HG02571 (cell line): ENCODE measurements around the gene MXD1.
"Not testable (repeated sequence)": the region's sequence is repeated elsewhere in the genome, so short reads cannot be mapped to it uniquely, and the experiment has no call there.

Experiments
- ATAC-seq: cut with Tn5 transposase; IDR thresholded peaks from one replicate; pipeline ENCODE4 v1.9.1; 2021; ENCODE audit warnings: mild to moderate bottlenecking, moderate library complexity; ENCODE audit not compliant: unreplicated experiment

The MXD1 gene

GRCh38 chr2:69950671-69951070, 35.8 kb downstream of the MXD1 start:
- not testable (repeated sequence) for ATAC-seq

DNA sequence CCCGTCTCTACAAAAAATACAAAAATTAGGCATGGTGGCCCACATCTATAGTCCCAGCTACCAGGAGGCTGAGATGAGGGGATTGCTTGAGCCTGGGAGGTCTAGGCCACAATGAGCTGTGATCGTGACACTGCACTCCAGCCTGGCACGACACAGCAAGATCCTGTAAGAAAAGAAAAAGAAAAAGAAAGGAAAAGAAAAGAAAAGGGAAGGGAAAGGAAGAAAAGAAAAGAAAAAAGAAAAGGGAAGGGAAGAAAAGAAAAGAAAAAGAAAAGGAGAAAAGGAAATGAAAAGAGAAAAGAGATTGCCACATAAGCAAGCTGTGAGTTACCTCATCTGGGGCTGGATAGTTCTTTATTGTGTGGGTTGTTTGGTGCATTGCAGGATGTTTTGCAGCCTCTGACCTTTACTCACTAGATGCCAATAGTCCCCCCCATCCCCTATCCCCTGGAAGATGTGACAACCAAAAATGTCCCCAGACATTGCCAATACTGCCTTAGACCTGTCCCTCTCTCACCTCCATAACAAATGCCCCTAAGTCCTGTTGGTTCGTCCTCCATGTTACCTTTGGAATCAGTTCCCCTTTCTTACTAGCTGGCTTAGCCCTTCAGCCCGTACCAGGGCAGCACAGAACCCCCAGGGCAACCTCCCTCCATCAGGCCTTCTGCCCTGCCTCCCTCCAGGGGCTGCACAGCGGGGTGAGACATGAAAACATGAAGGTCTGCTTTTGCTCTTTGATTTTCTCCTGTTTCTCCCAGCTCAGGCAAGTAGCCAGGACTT, 37.6 kb downstream of the MXD1 start:
- no peak for ATAC-seq

DNA sequence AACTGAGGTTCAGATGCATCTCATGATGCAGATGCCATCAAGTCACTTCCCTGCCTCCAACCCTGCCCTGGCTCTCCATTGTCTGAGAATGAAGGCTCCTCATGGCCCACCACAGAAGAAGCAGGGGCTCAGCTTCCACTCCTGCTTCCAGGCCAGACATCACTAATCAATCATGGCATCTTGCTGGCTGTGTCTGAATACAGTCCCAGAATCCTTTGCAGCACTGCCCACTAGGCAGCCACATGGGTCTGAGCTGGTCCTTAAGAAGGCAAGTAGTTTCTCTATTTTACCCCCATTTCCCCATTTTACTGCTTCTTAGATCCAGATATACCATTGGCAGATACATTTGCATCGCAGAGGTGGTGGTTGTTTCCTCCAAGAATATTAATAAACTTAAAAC, 39.2 kb downstream of the MXD1 start:
- ATAC-seq: no peak

DNA sequence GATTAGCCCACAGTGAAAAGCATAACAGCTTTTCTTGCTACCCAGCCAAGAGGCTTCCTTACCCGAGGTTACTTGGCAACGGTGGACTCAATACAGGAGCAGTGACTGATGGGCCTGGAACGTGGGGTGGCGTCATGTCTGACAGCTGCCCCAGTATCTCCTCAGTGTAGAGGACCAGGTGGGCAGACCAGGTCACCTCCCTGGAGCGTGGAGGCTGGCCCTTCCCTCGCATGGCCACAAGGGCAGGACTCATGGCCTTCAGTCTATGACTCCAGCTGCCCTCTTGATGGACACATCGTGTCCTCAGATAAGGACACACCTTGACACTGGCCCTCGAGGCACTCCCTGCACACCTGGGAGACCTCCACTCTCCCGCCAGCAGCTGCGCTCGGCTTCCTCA, 40.1 kb downstream of the MXD1 start:
- ATAC-seq: no peak

GRCh38 chr2:69956475-69956979, 41.6 kb downstream of the MXD1 start:
- ATAC-seq: no peak

- ATAC-seq: no peak
Observed at GRCh38 chr2:69957965-69958364, 43.1 kb downstream of the MXD1 start.

DNA sequence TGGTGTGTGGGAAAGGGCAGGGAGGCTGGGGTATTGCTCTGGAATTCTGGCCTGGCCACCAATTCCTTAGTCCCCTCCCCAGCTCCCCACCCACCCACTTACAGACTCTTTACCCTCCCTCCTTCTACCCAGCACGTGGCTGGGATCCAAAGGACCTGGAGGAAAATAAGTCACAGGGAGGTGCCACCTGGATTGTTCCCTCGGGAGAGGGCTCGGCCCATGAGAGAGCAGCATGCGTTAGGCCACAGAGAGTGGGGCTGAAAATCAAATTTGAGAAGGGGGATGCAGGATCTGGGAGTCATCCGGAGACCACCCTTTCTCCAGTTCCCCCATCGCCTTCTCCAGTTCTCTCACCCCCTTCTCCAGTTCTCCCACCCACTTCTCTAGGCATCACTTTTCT, 43.6 kb downstream of the MXD1 start:
- no peak for ATAC-seq

DNA sequence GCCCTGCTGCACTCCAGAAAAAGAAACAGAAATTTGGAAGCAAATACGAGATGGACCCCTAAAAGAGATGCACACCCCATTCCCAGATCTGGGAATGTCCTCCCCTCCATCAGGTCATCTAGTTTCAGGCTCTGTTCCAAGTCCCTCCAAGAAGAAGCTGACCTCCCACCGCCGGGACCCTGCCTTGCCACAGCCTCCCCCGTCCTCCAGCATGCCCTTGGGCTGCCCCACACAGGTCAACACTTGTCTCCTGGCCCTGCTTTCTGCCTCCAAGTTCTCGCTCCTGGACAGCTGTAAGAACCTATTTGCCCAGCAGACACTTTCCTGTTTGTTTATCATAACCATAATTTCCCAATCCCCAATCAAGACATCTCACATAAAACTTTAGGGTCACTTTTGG, 44.5 kb downstream of the MXD1 start:
- no peak for ATAC-seq

DNA sequence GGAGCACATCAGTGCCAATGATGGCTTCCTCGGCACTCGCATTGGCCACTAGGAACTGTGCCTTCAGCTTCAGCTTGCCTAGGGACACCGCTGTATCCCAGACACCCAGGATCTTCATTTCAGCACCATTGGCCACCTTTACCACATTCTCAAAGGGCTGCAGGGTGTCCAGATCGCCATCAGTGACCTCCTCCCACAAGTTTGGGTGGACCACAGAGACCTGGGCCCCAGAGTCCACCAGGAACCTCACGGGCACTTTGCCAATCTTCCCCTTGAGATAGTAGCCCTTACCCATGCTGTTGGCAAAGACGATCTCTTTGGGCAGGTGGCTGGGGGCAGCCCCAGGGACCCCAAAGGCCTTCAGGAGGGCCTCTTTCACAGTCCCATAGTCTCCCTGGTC, 45.9 kb downstream of the MXD1 start:
- no peak for ATAC-seq

GRCh38 chr2:69961496-69961895, 46.6 kb downstream of the MXD1 start, which contains the start of gene ASPRV1:
TSS of gene ASPRV1 (minus strand) at chr2:69961631. CDS start at chr2:69961436, 195 bp downstream.
- no peak for ATAC-seq

GRCh38 chr2:69962986-69963730, 48.2 kb downstream of the MXD1 start:
- no peak for ATAC-seq

- ATAC-seq: no peak
Observed at GRCh38 chr2:69964353-69964841, 49.5 kb downstream of the MXD1 start.

GRCh38 chr2:69965756-69966445, 51.0 kb downstream of the MXD1 start:
- no peak for ATAC-seq

- no peak for ATAC-seq
Observed at GRCh38 chr2:69966496-69966895, 51.6 kb downstream of the MXD1 start.

GRCh38 chr2:69968609-69969008, 53.7 kb downstream of the MXD1 start:
- ATAC-seq: no peak

DNA sequence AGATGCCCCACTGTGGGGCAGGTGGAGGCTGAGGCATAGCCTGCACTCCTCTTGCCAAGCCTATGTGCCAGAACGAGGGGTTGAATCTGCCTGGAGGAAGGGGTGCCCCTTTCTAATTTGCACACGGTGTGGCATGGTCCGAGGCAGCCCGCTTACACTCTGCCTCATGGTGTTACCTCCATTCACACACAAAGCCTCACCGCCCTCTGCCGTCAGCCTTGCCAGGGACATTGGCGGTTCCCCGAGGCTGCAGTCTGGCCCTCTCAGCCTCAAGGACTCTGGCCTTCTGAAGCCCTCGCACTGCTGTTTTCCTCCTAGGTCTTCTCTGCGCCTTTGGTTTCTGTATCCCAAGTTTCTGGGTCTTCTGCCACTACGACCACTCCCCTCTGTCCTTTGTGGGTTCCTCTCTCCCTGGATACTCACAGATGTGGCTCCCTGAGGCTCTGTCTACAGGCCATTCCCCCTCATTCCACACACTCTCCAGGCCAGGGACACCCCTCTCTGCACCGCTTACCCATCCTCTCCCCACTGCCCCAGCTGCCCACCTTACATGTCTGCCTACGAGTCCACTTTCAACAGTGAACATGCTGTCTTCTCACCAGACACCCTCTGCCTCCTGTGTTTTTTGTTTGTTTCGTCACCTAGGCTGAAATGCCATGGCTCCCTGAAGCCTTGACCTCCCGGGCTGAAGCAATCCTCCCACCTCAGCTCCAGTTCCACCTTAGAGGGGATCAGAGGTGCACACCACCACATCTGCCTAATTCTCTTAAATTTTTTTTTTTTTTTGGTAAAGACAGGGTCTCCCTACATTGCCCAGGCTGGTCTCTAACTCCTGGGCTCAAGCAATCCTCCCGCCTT, 54.4 kb downstream of the MXD1 start:
- ATAC-seq: no peak

DNA sequence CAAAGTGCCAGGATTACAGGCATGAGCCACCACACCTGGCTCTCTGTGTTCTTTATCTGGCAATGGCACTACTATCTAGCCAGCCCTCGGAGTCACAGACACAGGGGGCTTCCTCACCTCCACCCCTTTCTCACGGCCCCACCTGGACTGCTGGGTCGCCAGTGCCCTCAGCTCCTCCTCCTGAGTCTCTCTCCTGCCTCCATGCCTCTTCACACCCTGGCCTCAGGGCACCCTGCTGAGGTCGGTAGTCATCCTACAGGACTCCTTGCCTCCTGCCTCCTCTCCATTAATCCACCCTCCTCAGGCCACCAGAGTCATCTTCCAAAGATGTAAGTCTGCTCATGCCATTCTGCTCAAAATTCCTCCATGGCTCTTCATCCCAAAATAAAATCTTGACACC, 55.1 kb downstream of the MXD1 start:
- no peak for ATAC-seq

GRCh38 chr2:69972822-69973221, 57.9 kb downstream of the MXD1 start:
- ATAC-seq: no peak

- ATAC-seq: no peak
Observed at GRCh38 chr2:69973335-69973735, 58.4 kb downstream of the MXD1 start.

- ATAC-seq: no peak
Observed at GRCh38 chr2:69975136-69975852, 60.4 kb downstream of the MXD1 start.
